NOMO-1 treated with DMSO at 0.1 percent for 48 hours (cell line): ENCODE results near the gene CATSPER1.

Experiments
- DNase-seq: peaks from one replicate; lab custom pipeline; 2025; ENCODE audit not compliant: unreplicated experiment; lab: John Stamatoyannopoulos, UW

Gene CATSPER1

DNA sequence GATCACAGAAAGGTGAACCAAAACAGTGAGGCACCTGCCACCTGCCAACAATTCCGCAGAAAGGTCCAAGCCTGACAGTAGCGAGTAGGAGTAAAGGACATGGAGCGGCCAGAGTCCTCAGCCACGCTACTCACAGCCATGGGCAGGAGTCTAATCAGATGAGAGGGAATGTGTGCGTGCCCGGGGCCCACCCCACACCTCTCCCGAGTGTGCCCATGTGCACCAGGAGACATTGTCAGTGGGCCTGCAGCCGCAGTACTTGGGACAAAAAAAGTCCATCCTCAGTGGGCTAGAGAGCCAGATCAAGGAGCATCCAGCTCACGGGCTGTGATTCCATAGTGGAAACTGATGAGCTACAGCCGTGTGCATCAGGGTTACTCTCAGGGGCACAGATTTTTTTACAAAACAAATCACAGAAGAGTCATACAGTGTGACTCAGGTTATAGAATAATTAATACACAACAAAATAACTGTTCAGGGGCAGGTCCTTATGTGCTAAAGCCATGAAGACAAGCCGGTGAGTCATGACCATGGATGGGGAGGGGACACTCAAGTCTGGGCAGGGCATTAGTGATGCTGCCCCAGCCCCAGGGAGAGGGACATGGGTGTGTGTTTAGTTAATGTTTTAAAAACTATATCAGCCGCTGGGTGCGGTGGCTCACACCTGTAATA lies 52.7 kb downstream of the CATSPER1 start:
- DNase-seq, result no peak

DNA sequence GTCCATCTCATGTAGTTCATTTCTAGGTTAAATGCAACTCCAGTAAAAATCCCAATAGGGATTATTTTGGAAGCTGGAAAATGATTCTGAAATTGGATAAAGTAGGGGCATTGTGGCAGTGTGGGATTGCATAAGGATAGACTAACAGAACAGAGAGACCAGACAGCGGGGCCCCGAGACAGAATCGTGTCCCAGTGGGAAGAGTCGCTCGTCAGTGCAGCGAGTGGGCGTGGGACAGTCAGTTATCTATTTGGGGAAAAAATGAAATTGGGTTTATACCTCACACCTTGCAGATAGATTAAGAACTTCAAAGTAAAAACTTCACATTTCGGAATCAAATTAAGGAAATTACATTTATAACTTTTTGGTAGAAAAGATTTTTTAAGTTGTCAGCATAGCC lies 54.2 kb downstream of the CATSPER1 start:
- no peak for DNase-seq

DNA sequence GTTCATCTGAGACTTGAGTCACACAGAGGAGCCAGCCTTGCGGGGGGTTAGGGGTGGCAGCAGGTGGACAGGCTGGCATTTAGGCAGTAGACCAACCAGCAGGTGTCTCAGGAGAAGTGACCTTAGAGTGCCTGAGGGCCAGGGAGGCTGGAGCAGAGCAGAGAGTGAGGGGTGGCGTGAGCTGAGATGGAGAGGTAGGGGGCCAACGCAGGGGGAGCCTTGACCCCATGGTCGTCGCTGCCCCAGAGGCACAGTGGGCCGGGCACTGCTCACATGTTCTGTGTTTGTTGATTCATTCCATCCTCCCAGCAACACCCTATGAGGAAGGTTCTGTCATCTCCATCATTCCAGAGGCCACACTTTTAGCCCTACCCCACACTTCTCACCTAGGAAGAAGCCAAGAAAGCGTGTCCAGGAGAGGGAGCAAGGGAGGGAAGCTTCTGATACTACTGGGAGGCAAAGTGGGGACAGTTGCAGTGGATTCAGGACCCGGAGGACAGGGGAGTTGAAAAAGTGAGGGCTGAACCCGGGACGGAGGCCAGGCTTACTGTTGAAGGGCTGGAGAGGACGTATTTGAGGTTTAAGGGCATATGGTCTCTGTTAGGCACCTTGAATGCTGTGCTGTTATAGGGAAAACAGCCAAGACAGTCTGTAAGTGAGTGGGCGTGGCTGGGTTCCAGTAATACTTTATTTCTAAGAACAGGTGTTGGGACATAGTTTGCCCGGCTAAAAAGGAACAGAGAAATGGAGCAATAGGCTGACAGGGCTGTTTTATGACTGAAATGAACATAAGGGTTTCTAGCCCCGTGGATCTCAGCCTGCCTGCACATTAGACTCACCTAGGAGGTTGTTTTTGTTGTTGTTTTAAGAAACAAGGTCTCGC lies 57.4 kb downstream of the CATSPER1 start:
- DNase-seq, result peak; percentile 24

DNA sequence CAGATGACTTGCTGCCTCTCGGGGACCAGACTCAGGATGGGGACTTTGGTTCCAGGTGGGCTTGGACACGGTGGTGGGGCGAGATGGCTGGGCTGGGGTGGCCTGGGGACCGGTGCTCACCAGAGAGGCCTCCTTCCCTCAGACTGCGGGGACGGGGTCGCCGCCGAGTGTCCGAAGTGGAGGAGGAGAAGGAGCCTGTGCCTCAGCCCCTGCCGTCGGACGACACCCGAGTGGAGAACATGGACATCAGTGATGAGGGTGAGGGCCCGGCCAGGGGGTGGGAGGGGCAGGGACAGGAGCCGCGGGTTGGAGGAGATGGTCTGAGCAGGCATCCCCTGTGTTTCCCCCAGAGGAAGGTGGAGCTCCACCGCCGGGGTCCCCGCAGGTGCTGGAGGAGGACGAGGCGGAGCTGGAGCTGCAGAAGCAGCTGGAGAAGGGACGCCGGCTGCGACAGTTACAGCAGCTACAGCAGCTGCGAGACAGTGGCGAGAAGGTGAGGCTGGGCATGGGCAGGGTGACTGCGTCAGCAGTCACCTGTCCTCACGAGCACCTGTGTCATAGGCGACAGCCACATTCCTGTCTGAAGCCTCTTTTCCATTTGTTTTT lies 58.8 kb downstream of the CATSPER1 start:
- DNase-seq, result no peak
